Stimulated activated naive CD8-positive, alpha-beta T cell treated with anti-CD3 and anti-CD28 coated beads, Interleukin-15, amount 100 ng/mL, for 72 hours (primary cell): ENCODE data around the gene SPATA3.
A peak's percentile ranks its signal among the peaks of the same experiment; 100 is the strongest.

Source experiments
- ATAC-seq: fragments of 150-1000 bp; cut with Tn5 transposase; 2 replicates; pipeline ENCODE4 v1.10.0; 2021; ENCODE audit warnings: mild to moderate bottlenecking, moderate library complexity
- DNase-seq, 2 donors: peaks; one replicate each; pipeline ENCODE4 v3.0.0; 2021 to 2022
- H3K27ac Mint-ChIP-seq, 2 donors: one replicate each; pipeline ENCODE4 v1.8.0; 2022; ENCODE audit warnings: mild to moderate bottlenecking in 2 of 2, mixed read lengths in 2 of 2, moderate library complexity in 2 of 2
- H3K27me3 Mint-ChIP-seq: one replicate; pipeline ENCODE4 v1.8.0; 2022; ENCODE audit warnings: mixed read lengths
- H3K4me1 Mint-ChIP-seq: one replicate; pipeline ENCODE4 v1.8.0; 2022; ENCODE audit warnings: mild to moderate bottlenecking, mixed read lengths
- H3K4me3 Mint-ChIP-seq, 2 donors: one replicate each; pipeline ENCODE4 v1.8.0; 2022; ENCODE audit warnings: mild to moderate bottlenecking in 2 of 2, mixed read lengths in 2 of 2, moderate library complexity in 1 of 2
- H3K9me3 Mint-ChIP-seq, 2 donors: one replicate each; pipeline ENCODE4 v1.8.0; 2022; ENCODE audit warnings: mixed read lengths in 2 of 2

Gene SPATA3

DNA sequence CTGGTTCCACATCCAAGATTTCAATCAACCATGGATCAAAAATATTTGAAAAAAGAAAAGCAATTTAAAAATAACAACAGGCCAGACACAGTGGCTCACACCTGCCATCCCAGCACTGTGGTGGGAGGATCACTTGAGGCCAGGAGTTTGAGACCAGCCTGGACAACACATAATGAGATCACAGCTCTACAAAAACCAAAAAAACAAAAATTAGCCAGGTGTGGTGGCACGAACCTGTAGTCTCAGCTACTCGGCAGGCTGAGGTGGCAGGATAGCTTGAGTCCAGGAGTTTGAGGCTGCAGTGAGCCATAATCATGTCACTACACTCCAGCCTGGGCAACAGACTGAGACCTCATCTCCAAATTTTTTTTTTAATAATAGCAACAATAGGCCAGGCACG, 13.4 kb upstream of the SPATA3 start:
- ATAC-seq (no peak), DNase-seq (no peak)
- Mint-ChIP-seq H3K4me1 (peaks cover 91% of the 10 kb centered on the region), H3K27me3 (no peaks in the 10 kb centered on the region), H3K9me3 (no peaks in the 10 kb centered on the region), H3K27ac (peak overlapping the region in 1 of 2 donors; percentile 13), H3K4me3 (peak overlapping the region; percentile 85 to 97)

DNA sequence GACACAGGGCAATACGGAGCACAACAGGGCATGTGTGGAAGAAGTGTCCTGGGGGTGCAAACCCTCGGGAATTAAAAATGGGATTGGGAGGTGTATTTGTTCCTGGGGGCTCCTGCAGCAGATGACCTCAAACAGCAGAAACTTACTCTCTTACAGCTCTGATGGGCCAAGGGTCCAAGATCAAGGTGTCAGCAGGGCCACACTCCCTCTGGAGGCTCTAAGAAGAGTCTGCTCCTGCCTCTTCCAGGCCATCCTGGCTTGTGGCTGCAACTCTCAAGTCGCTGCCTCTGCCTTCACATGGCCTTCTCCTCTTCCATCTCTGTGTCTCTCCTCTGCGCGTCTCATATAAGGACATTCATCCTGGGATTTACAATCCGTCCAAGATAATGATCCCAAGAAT, 12.4 kb upstream of the SPATA3 start:
- Mint-ChIP-seq H3K27ac (no peak overlapping the region), H3K4me3 (peak overlapping the region; percentile 75 to 79), H3K27me3 (peaks cover 9% of the 10 kb centered on the region), H3K4me1 (peaks cover 94% of the 10 kb centered on the region), H3K9me3 (no peaks in the 10 kb centered on the region)
- no peak for DNase-seq
- no peak for ATAC-seq

- Mint-ChIP-seq H3K4me1 (peaks cover 85% of the 10 kb centered on the region), H3K9me3 (no peaks in the 10 kb centered on the region), H3K4me3 (peak overlapping the region; percentile 75 to 79), H3K27ac (peak overlapping the region; percentile 82 to 94), H3K27me3 (peaks cover 12% of the 10 kb centered on the region)
- peak; percentile 92 for ATAC-seq
- DNase-seq, result peak; percentile 81 to 88
These were observed 11.3 kb upstream of the SPATA3 start for GRCh38 chr2:230984393-230985220.

GRCh38 chr2:230985519-230986231, 10.2 kb upstream of the SPATA3 start:
- H3K9me3 Mint-ChIP-seq, result no peaks in the 10 kb centered on the region
- peak overlapping the region; percentile 75 to 79 for H3K4me3 Mint-ChIP-seq
- peaks cover 17% of the 10 kb centered on the region for H3K27me3 Mint-ChIP-seq
- H3K4me1 Mint-ChIP-seq, result peaks cover 77% of the 10 kb centered on the region
- no peak for ATAC-seq
- DNase-seq, result no peak
- peak overlapping the region; percentile 49 to 94 for H3K27ac Mint-ChIP-seq

DNA sequence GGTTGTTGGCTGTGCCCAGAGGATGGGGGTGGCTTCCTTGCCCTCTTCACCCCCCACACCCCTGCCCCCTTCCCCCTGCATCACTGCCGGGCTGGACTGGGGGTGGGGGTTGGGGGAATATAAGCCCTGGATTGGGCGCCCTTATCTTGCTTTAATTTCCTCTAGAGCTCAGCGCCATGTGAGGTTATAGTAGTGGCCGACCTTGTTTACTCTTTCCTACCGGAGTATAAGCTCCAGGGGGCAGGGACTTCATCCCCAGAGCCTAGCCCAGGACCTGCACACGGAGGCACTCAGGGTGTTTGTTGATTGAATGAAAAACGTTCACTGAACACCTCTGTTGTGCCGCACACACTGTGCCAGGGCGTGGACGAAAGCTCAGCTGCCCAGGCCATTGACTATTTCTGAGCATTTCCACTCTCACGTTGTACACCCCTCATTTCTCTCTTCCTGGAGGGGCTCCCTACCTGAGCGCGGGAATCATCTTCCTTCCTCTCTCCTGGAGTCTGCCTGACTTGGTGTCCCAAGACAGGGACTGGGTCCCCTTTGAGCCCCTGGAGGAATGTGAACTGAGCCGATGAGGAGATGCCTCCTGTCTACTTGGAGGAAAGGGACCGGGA, 9.3 kb upstream of the SPATA3 start:
- Mint-ChIP-seq H3K27me3 (peaks cover 24% of the 10 kb centered on the region), H3K9me3 (no peaks in the 10 kb centered on the region), H3K27ac (peak overlapping the region; percentile 86 to 90), H3K4me1 (peaks cover 67% of the 10 kb centered on the region), H3K4me3 (peak overlapping the region; percentile 81 to 82)
- ATAC-seq, result no peak
- no peak for DNase-seq

DNA sequence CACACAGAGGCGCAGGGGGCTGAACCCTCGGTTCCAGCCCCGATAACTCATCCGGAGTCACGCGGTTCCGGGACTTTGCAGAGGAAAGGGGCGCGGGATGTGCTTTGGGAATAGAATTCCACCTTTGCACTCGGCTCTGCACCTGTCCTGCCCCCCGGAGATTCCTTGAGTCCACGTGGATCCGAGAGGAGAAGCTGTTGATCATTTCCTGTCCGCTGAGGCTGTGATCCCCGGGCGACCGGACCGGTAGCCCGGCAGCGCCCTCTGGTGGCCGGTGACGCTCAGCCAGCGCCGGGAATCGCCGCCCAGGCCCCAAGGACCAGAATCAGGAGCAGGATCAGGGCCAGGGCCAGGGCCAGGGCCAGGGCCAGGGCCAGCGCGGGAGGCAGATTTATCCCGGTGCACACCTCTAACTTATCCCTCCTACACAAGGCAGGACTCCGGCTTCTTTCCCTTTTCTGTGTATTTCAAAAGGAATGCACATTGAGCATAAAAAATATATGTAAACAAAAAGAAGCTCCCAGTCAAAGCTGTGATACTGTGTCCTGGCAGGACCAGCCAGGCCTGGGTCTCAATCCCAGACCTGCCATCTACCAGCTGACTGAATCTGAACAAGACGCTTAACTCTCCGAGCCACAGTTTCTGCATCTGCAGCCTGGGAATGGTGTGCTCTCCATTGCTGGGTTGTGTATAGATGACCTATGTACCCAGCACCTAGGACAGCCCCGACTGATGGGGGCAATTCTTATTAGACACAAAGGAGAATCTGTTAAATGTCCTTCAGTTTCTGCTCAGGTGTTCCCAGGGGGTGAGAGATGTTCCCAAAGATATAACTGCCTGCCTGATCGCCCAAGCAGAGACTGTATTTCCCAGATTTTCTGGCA, 8.5 kb upstream of the SPATA3 start:
- DNase-seq, result peak; percentile 77 to 82
- no peak for ATAC-seq
- peak overlapping the region; percentile 81 to 82 for H3K4me3 Mint-ChIP-seq
- H3K27me3 Mint-ChIP-seq, result peaks cover 31% of the 10 kb centered on the region
- H3K9me3 Mint-ChIP-seq, result no peaks in the 10 kb centered on the region
- H3K27ac Mint-ChIP-seq, result peak overlapping the region; percentile 86 to 90
- H3K4me1 Mint-ChIP-seq, result peaks cover 60% of the 10 kb centered on the region

GRCh38 chr2:230989731-230990130, 6.2 kb upstream of the SPATA3 start:
- no peak for DNase-seq
- Mint-ChIP-seq H3K4me3 (no peak overlapping the region), H3K27me3 (peaks cover 53% of the 10 kb centered on the region), H3K4me1 (peaks cover 39% of the 10 kb centered on the region), H3K9me3 (no peaks in the 10 kb centered on the region), H3K27ac (no peak overlapping the region)
- no peak for ATAC-seq

- H3K27ac Mint-ChIP-seq, result no peak overlapping the region
- H3K4me3 Mint-ChIP-seq, result no peak overlapping the region
- ATAC-seq (no peak), DNase-seq (no peak)
- H3K27me3 Mint-ChIP-seq, result peaks cover 59% of the 10 kb centered on the region
- H3K4me1 Mint-ChIP-seq, result peaks cover 33% of the 10 kb centered on the region
- no peaks in the 10 kb centered on the region for H3K9me3 Mint-ChIP-seq
These were observed 5.6 kb upstream of the SPATA3 start for GRCh38 chr2:230990131-230990898.

DNA sequence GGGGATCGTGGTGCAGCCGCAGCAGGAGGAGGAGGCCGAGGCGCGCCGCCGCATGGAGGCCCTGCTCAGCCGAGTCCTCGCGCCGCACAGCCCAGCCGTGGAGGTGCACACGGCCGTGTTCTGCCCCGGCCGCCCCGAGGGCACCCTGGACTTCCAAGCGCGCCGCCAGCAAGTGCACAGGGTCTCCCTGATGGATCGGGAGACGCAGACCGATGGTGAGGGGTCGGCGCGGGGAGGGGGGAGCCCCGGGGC, 5.1 kb upstream of the SPATA3 start:
- ATAC-seq (no peak), DNase-seq (no peak)
- Mint-ChIP-seq H3K27me3 (peaks cover 61% of the 10 kb centered on the region), H3K9me3 (no peaks in the 10 kb centered on the region), H3K4me1 (peaks cover 28% of the 10 kb centered on the region), H3K27ac (no peak overlapping the region), H3K4me3 (no peak overlapping the region)

DNA sequence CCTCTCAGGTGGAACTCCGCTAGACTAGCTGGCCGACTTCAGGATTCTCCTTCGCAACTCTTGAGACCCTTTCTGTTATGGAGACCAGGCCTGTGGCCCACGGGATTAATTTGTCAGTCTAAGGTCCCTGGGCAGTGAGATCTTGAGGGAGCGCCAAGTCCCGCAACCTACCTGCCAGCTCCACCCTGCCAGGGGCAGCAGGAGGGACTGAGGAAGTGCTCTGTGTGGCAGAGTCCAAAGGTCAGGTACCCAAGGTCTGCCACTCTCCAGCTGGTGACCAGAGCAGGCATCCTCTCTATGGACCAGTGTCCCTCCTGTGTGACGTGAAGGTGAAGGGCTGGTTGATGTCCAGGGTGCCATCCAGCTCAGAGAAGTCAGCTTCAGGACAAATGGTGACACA, 4.3 kb upstream of the SPATA3 start:
- no peak for ATAC-seq
- H3K4me3 Mint-ChIP-seq, result no peak overlapping the region
- DNase-seq, result no peak
- H3K4me1 Mint-ChIP-seq, result peaks cover 21% of the 10 kb centered on the region
- peaks cover 69% of the 10 kb centered on the region for H3K27me3 Mint-ChIP-seq
- no peak overlapping the region for H3K27ac Mint-ChIP-seq
- peaks cover under 1 to 2% of the 10 kb centered on the region in 2 donors for H3K9me3 Mint-ChIP-seq

DNA sequence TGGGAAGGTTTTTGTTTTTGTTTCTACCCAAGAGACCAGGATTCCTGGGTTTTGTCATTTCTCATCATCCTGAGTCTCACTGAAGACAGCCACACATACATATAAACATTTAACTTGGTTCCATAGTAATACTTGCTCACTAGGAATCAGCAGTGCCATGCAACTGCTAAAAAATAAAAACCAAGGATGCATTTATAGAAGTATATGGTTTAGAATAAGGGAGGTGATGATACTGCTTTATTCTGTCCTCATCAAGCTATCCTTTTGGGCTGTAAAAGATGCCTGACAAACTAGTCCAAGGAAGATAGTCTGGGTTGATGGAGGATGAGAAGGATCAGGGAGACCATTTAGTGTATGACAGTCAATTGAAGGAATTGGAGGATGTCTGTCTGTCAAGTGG, 740 bp downstream of the SPATA3 start:
- H3K27ac Mint-ChIP-seq, result no peak overlapping the region
- H3K27me3 Mint-ChIP-seq, result peaks cover 82% of the 10 kb centered on the region
- no peak overlapping the region for H3K4me3 Mint-ChIP-seq

DNA sequence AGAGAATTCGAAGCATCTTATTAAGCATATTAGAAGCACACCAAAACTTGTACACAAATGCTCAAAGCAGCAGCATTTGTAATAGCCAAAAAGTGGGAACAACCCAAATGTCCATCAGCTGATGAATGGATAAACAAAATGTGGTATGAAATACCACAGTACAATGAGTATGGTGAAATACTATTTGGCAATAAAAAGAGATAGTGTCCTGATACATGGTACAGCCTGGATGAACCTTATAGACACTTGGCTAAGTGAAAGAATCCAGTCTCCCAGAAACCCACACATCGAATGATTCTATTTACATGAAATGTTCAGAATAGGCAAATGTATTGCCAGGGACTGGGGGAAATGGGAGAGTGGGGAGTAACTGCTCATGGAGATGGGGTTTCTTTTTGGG, 3.0 kb downstream of the SPATA3 start:
- Mint-ChIP-seq H3K4me1 (peaks cover 12% of the 10 kb centered on the region), H3K4me3 (no peak overlapping the region), H3K27me3 (peaks cover 78% of the 10 kb centered on the region), H3K27ac (no peak overlapping the region), H3K9me3 (peaks cover 7 to 13% of the 10 kb centered on the region in 2 donors)
- no peak for ATAC-seq
- no peak for DNase-seq

More for the DNA sequence above, 740 bp downstream of the SPATA3 start:
- peaks cover 12% of the 10 kb centered on the region for H3K4me1 Mint-ChIP-seq
- peaks cover 7 to 11% of the 10 kb centered on the region in 2 donors for H3K9me3 Mint-ChIP-seq
- DNase-seq (no peak), ATAC-seq (no peak)

- ATAC-seq, result no peak
- Mint-ChIP-seq H3K4me3 (no peak overlapping the region), H3K9me3 (peaks cover 13 to 17% of the 10 kb centered on the region in 2 donors), H3K27ac (no peak overlapping the region), H3K27me3 (peaks cover 72% of the 10 kb centered on the region), H3K4me1 (peaks cover 12% of the 10 kb centered on the region)
- no peak for DNase-seq
These were observed 3.6 kb downstream of the SPATA3 start for GRCh38 chr2:230999477-230999876.

DNA sequence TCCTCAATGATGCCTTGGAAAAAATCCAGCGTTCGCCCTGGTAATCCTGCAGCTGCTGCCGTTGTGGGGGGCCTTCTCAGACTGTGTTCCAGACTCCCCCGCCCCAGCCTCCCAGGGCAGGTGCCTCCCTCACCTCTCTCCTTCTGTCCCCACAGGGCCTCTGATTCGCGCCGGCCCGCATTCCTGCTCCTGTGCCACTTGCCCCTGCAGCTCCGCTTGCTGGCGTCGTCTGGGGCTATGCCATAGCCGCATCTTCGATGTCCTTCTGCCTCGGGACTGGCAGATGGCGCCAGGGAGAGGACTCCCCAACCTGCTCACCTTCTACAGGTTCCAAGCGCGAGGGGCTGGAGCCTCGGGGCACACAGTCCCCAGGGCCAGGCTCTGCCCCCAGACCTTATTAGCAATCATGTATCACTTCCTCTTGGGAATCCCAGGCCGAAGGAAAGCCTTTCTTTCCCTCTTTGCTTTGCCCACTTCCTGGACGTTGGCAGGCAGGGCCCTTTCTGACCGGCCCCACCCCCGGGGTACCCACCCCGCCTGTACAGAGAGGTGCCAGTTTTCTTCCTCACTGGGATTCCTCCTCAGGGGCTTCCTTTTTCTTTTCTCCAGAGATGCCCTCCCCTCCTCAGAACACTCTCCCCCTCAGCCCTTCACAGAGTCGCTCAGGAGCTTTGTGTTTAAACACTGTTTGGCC, 4.4 kb downstream of the SPATA3 start:
- H3K4me3 Mint-ChIP-seq, result no peak overlapping the region
- H3K4me1 Mint-ChIP-seq, result peaks cover 12% of the 10 kb centered on the region

More for the DNA sequence above, 4.4 kb downstream of the SPATA3 start:
- no peak overlapping the region for H3K27ac Mint-ChIP-seq
- no peak for ATAC-seq
- no peak for DNase-seq
- peaks cover 22 to 26% of the 10 kb centered on the region in 2 donors for H3K9me3 Mint-ChIP-seq
- peaks cover 64% of the 10 kb centered on the region for H3K27me3 Mint-ChIP-seq
